ENCODE data around the gene MYO16. TPM values are rescaled to one million over a fixed set of nuclear protein-coding genes. Genes with fewer than 3 reads are reported as not detected.
A peak's percentile ranks its signal among the peaks of the same experiment; 100 is the strongest.

Gene MYO16
- total and polyA plus RNA-seq, 2 experiments from 2014 or later = 0.02 to 0.15 TPM

- Histone ChIP-seq H3K27me3 (no peaks in the 10 kb centered on the region), H3K36me3 (no peaks in the 10 kb centered on the region), H3K9me3 (ENCODE audit: low read depth) (no peaks in the 10 kb centered on the region), H3K4me3 (no peak overlapping the region), H3K4me1 (ENCODE audit: low read depth) (no peaks in the 10 kb centered on the region), H3K27ac (no peak overlapping the region)
- no peak for TF ChIP-seq CTCF (IDR thresholded peaks at IDR 0.05; ENCODE audit: low read depth, low read length)
- DNase-seq (ENCODE audit: low read depth in 1 of 2, low spot score in 1 of 2) = no peak
Observed at GRCh38 chr13:108813587-108814170, 184.3 kb downstream of the MYO16 start.

GRCh38 chr13:108816375-108816774 lies 187.0 kb downstream of the MYO16 start:
- DNase-seq (ENCODE audit: low read depth in 1 of 2, low spot score in 1 of 2) = peak in 1 of 2 donors; percentile 36
- no peaks in the 10 kb centered on the region for H3K36me3 ChIP-seq

GRCh38 chr13:108827646-108828045 lies 198.2 kb downstream of the MYO16 start:
- no peak overlapping the region for H3K4me3 ChIP-seq

More at GRCh38 chr13:108816375-108816774, 187.0 kb downstream of the MYO16 start:
- no peak for TF ChIP-seq CTCF (IDR thresholded peaks at IDR 0.05; ENCODE audit: low read depth, low read length)
- Histone ChIP-seq H3K9me3 (ENCODE audit: low read depth) (no peaks in the 10 kb centered on the region), H3K4me3 (no peak overlapping the region), H3K27me3 (no peaks in the 10 kb centered on the region), H3K4me1 (ENCODE audit: low read depth) (no peaks in the 10 kb centered on the region), H3K27ac (no peak overlapping the region)

GRCh38 chr13:108828086-108828815 lies 198.8 kb downstream of the MYO16 start:
- H3K4me3 ChIP-seq = no peak overlapping the region
- no peak for TF ChIP-seq CTCF (IDR thresholded peaks at IDR 0.05; ENCODE audit: low read depth, low read length)

More at GRCh38 chr13:108827646-108828045, 198.2 kb downstream of the MYO16 start:
- no peak for DNase-seq (ENCODE audit: low read depth in 1 of 2, low spot score in 1 of 2)
- TF ChIP-seq CTCF (IDR thresholded peaks at IDR 0.05; ENCODE audit: low read depth, low read length) = no peak
- Histone ChIP-seq H3K36me3 (no peaks in the 10 kb centered on the region), H3K27me3 (no peaks in the 10 kb centered on the region), H3K4me1 (ENCODE audit: low read depth) (no peaks in the 10 kb centered on the region), H3K9me3 (ENCODE audit: low read depth) (no peaks in the 10 kb centered on the region), H3K27ac (no peak overlapping the region)

GRCh38 chr13:108830916-108831315 lies 201.5 kb downstream of the MYO16 start:
- Histone ChIP-seq H3K4me1 (ENCODE audit: low read depth) (no peaks in the 10 kb centered on the region), H3K9me3 (ENCODE audit: low read depth) (no peaks in the 10 kb centered on the region), H3K27me3 (no peaks in the 10 kb centered on the region), H3K4me3 (no peak overlapping the region), H3K36me3 (no peaks in the 10 kb centered on the region), H3K27ac (no peak overlapping the region)
- DNase-seq (ENCODE audit: low read depth in 1 of 2, low spot score in 1 of 2) = no peak
- no peak for TF ChIP-seq CTCF (IDR thresholded peaks at IDR 0.05; ENCODE audit: low read depth, low read length)

More at GRCh38 chr13:108828086-108828815, 198.8 kb downstream of the MYO16 start:
- no peaks in the 10 kb centered on the region for H3K27me3 ChIP-seq
- H3K36me3 ChIP-seq = no peaks in the 10 kb centered on the region
- H3K4me1 ChIP-seq (ENCODE audit: low read depth) = no peaks in the 10 kb centered on the region
- DNase-seq (ENCODE audit: low read depth in 1 of 2, low spot score in 1 of 2) = no peak
- H3K27ac ChIP-seq = no peak overlapping the region
- H3K9me3 ChIP-seq (ENCODE audit: low read depth) = no peaks in the 10 kb centered on the region
